ENCODE results near the gene CUX1.
A peak's percentile ranks its signal among the peaks of the same experiment; 100 is the strongest.

Gene CUX1

GRCh38 chr7:101868191-101868950 lies 50.9 kb downstream of the CUX1 start:
- TF ChIP-seq CTCF (IDR thresholded peaks at IDR 0.05; ENCODE audit: low read depth, low read length) = no peak
- no peak for DNase-seq (ENCODE audit: low read depth in 2 of 2)
- H3K4me3 ChIP-seq (replicated peaks in 1 of 2; ENCODE audit: low read depth in 2 of 2, low read length in 2 of 2) = no peak overlapping the region

GRCh38 chr7:101869026-101869900 lies 51.8 kb downstream of the CUX1 start:
- H3K4me3 ChIP-seq (replicated peaks in 1 of 2; ENCODE audit: low read depth in 2 of 2, low read length in 2 of 2) = no peak overlapping the region
- no peak for TF ChIP-seq CTCF (IDR thresholded peaks at IDR 0.05; ENCODE audit: low read depth, low read length)
- DNase-seq (ENCODE audit: low read depth in 2 of 2) = no peak

GRCh38 chr7:101869901-101870290 lies 52.5 kb downstream of the CUX1 start:
- H3K4me3 ChIP-seq (replicated peaks in 1 of 2; ENCODE audit: low read depth in 2 of 2, low read length in 2 of 2) = no peak overlapping the region
- TF ChIP-seq CTCF (IDR thresholded peaks at IDR 0.05; ENCODE audit: low read depth, low read length) = no peak
- DNase-seq (ENCODE audit: low read depth in 2 of 2) = no peak

DNA sequence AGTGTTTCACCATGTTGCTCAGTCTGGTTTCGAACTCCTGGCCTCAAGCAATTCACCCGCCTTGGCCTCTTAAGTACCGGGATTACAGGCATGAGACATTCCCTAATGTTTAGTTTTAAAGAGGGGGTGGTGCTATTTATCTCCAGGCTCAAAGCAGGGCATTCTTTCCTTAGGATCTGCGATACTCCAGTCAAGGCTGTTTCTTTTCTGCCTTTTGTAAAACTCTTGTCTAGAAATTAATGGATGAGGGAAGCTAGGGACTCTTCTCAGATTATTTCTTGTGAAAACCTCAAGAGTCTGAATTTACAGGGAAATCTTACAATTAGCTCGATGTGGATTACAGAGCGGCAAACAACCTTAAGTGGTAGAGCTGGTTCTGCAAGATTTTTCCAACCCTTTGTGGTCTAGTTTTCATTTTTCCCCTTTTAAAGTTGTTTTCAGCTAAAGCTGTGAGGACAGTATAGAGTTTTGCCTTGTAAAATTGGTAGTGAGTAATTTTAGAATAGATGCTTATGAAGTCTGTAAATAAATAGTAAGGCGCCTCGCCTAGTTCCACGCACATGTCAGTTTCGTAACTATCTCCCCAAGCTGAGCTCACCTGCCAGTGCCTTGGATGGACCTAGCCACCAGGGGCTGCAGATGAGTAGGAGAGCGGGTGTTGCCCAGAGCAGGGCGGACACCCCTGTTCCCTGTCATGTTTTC lies 53.1 kb downstream of the CUX1 start:
- peak; percentile 22 for TF ChIP-seq CTCF (IDR thresholded peaks at IDR 0.05; ENCODE audit: low read depth, low read length)
- no peak overlapping the region for H3K4me3 ChIP-seq (replicated peaks in 1 of 2; ENCODE audit: low read depth in 2 of 2, low read length in 2 of 2)
- no peak for DNase-seq (ENCODE audit: low read depth in 2 of 2)

GRCh38 chr7:101871351-101871750 lies 53.9 kb downstream of the CUX1 start:
- no peak for DNase-seq (ENCODE audit: low read depth in 2 of 2)
- TF ChIP-seq CTCF (IDR thresholded peaks at IDR 0.05; ENCODE audit: low read depth, low read length) = no peak

GRCh38 chr7:101874028-101874427 lies 56.6 kb downstream of the CUX1 start:
- H3K4me3 ChIP-seq (replicated peaks in 1 of 2; ENCODE audit: low read depth in 2 of 2, low read length in 2 of 2) = no peak overlapping the region
- peak; percentile 37 to 46 for DNase-seq (ENCODE audit: low read depth in 2 of 2)
- no peak for TF ChIP-seq CTCF (IDR thresholded peaks at IDR 0.05; ENCODE audit: low read depth, low read length)

More at GRCh38 chr7:101871351-101871750, 53.9 kb downstream of the CUX1 start:
- no peak overlapping the region for H3K4me3 ChIP-seq (replicated peaks in 1 of 2; ENCODE audit: low read depth in 2 of 2, low read length in 2 of 2)

Measured in cardiac fibroblast (primary cell).